IMR-90 (cell line): ENCODE data around the gene ODAM. TPM values are rescaled to one million over a fixed set of nuclear protein-coding genes. Genes with fewer than 3 reads are reported as not detected.

Source experiments
- ATAC-seq: fragments of 200-7000 bp; cut with Tn5 transposase; 2 replicates; pipeline ENCODE4 v1.9.1; 2020; ENCODE audit warnings: low read depth, mild to moderate bottlenecking, moderate library complexity
- BruUV-seq: library from RNA; stranded (reverse); fragments of 400-500 nt; replicated peaks from 2 replicates; lab custom pipeline; 2021; lab: Mats Ljungman, UMichigan
- CTCF ChIA-PET: fragments of 300-600 bp; formaldehyde crosslinking; extraction: SDS; loops from one replicate; lab custom pipeline; 2021; ENCODE audit warnings: antibody characterized with exemption; lab: Yijun Ruan, JAX
- POLR2A ChIA-PET: fragments of 300-600 bp; sonication (Branson Sonifier 250); formaldehyde crosslinking; loops from one replicate; lab custom pipeline; 2022; ENCODE audit warnings: antibody characterized with exemption; ENCODE audit not compliant: unreplicated experiment; lab: Charles Lee
- DNase-seq: peaks from one replicate; pipeline ENCODE4 v3.0.0; 2013
- H2AFZ ChIP-seq: replicated peaks from 2 replicates; pipeline ENCODE3; 2013; ENCODE audit warnings: low read length, mild to moderate bottlenecking; ENCODE audit not compliant: poor library complexity
- H2AK5ac ChIP-seq: 2 replicates; pipeline ENCODE4 v1.6.1; 2013; ENCODE audit warnings: low read depth, low read length, inconsistent platforms
- H2AK9ac ChIP-seq: replicated peaks from 2 replicates; pipeline ENCODE3; 2013; ENCODE audit warnings: mild to moderate bottlenecking, low read depth, low read length, moderate library complexity; ENCODE audit not compliant: poor library complexity
- H2BK120ac ChIP-seq: 2 replicates; pipeline ENCODE4 v1.6.1; 2013; ENCODE audit warnings: low read depth, low read length, inconsistent platforms
- H2BK15ac ChIP-seq: 3 replicates; pipeline ENCODE4 v1.6.1; 2013; ENCODE audit warnings: low read depth, low read length, inconsistent platforms
- H2BK20ac ChIP-seq: 2 replicates; pipeline ENCODE4 v1.6.1; 2013; ENCODE audit warnings: low read depth, mild to moderate bottlenecking, inconsistent platforms, low read length, moderate library complexity
- H2BK5ac ChIP-seq: 2 replicates; pipeline ENCODE4 v1.6.1; 2013; ENCODE audit warnings: mild to moderate bottlenecking, low read depth, low read length, inconsistent platforms; ENCODE audit not compliant: poor library complexity, severe bottlenecking
- H3K14ac ChIP-seq: replicated peaks from 2 replicates; pipeline ENCODE4 v1.6.1; 2013; ENCODE audit warnings: low read depth, low read length, inconsistent platforms
- H3K18ac ChIP-seq: 2 replicates; pipeline ENCODE4 v1.6.1; 2013; ENCODE audit warnings: low read depth, low read length, control low read depth
- H3K23ac ChIP-seq: 2 replicates; pipeline ENCODE4 v1.6.1; 2013; ENCODE audit warnings: low read depth, low read length, inconsistent platforms
- H3K27ac ChIP-seq: 2 replicates; pipeline ENCODE4 v1.5.1; 2013; ENCODE audit warnings: mild to moderate bottlenecking, control low read depth, low read length; ENCODE audit not compliant: insufficient read depth
- H3K27me3 ChIP-seq: 2 replicates; pipeline ENCODE4 v1.6.1; 2013; ENCODE audit warnings: low read length; ENCODE audit not compliant: control insufficient read depth, insufficient read depth
- H3K36me3 ChIP-seq: 2 replicates; pipeline ENCODE4 v1.6.1; 2013; ENCODE audit warnings: low read length, mixed read lengths; ENCODE audit not compliant: control insufficient read depth, insufficient read depth
- H3K4ac ChIP-seq: 2 replicates; pipeline ENCODE4 v1.6.1; 2013; ENCODE audit warnings: low read depth, low read length, inconsistent platforms
- H3K4me1 ChIP-seq: 2 replicates; pipeline ENCODE4 v1.6.1; 2013; ENCODE audit warnings: low read length, mixed read lengths; ENCODE audit not compliant: control insufficient read depth, insufficient read depth
- H3K4me2 ChIP-seq: 2 replicates; pipeline ENCODE4 v1.6.1; 2013; ENCODE audit warnings: low read depth, mild to moderate bottlenecking, control low read depth, low read length, moderate library complexity
- H3K4me3 ChIP-seq: 2 replicates; pipeline ENCODE4 v1.5.1; 2013; ENCODE audit warnings: low read depth, mild to moderate bottlenecking, control low read depth, low read length, moderate library complexity; ENCODE audit not compliant: insufficient read depth
- H3K56ac ChIP-seq: 2 replicates; pipeline ENCODE4 v1.6.1; 2013; ENCODE audit warnings: low read length, inconsistent platforms; ENCODE audit not compliant: insufficient read depth; ENCODE audit errors: extremely low read depth
- H3K79me1 ChIP-seq, 2 experiments: 2 replicates each; pipeline ENCODE4 v1.6.1; 2013; ENCODE audit warnings: low read length in 2 of 2, inconsistent platforms in 1 of 2, low read depth in 1 of 2
- H3K9ac ChIP-seq: 2 replicates; pipeline ENCODE4 v1.6.1; 2013; ENCODE audit warnings: low read depth, low read length, control low read depth
- H3K9me1 ChIP-seq: 2 replicates; pipeline ENCODE4 v1.6.1; 2013; ENCODE audit warnings: low read length, inconsistent platforms; ENCODE audit not compliant: insufficient read depth
- H3K9me3 ChIP-seq: 2 replicates; pipeline ENCODE4 v1.6.1; 2013; ENCODE audit warnings: low read length; ENCODE audit not compliant: control insufficient read depth, insufficient read depth
- H4K20me1 ChIP-seq: 2 replicates; pipeline ENCODE4 v1.6.1; 2013; ENCODE audit warnings: low read length, inconsistent platforms; ENCODE audit not compliant: insufficient read depth
- H4K5ac ChIP-seq: 2 replicates; pipeline ENCODE4 v1.6.1; 2013; ENCODE audit warnings: mild to moderate bottlenecking, low read depth, low read length, control low read depth
- H4K8ac ChIP-seq, 2 experiments: 2 replicates each; pipeline ENCODE4 v1.6.1; 2013; ENCODE audit warnings: low read depth in 2 of 2, low read length in 2 of 2, control low read depth in 1 of 2, inconsistent platforms in 1 of 2
- H4K91ac ChIP-seq: 2 replicates; pipeline ENCODE4 v1.6.1; 2013; ENCODE audit warnings: low read depth, low read length, inconsistent platforms; ENCODE audit not compliant: insufficient read depth
- BHLHE40 ChIP-seq: fragments of 150-350 bp; IDR thresholded peaks from 2 replicates; pipeline ENCODE4 v1.6.1; 2016; ENCODE audit warnings: mild to moderate bottlenecking, low read depth, low read length
- CEBPB ChIP-seq: IDR thresholded peaks from 2 replicates; pipeline ENCODE4 v1.6.1; 2012; ENCODE audit warnings: low read depth, low read length, improper control_type of control experiment
- CHD1 ChIP-seq: IDR thresholded peaks from 2 replicates; pipeline ENCODE4 v1.6.1; 2012; ENCODE audit warnings: low read depth, low read length, improper control_type of control experiment
- CTCF ChIP-seq: conservative IDR thresholded peaks from 2 replicates; pipeline ENCODE4 v1.5.1; 2012; ENCODE audit warnings: mild to moderate bottlenecking, low read depth, low read length, improper control_type of control experiment
- FOS ChIP-seq: fragments of 150-350 bp; IDR thresholded peaks from 2 replicates; pipeline ENCODE4 v1.6.1; 2016; ENCODE audit warnings: low read depth, low read length
- MAFK ChIP-seq: IDR thresholded peaks from 2 replicates; pipeline ENCODE4 v1.6.1; 2012; ENCODE audit warnings: low read depth, low read length, improper control_type of control experiment
- MAZ ChIP-seq: IDR thresholded peaks from 2 replicates; pipeline ENCODE4 v1.6.1; 2012; ENCODE audit warnings: low read depth, mild to moderate bottlenecking, low read length, improper control_type of control experiment, moderate library complexity, borderline replicate concordance
- MXI1 ChIP-seq: IDR thresholded peaks from 2 replicates; pipeline ENCODE4 v1.6.1; 2012; ENCODE audit warnings: low read depth, mild to moderate bottlenecking, low read length, moderate library complexity, borderline replicate concordance
- NFE2L2 ChIP-seq: fragments of 150-350 bp; IDR thresholded peaks from 2 replicates; pipeline ENCODE4 v1.6.1; 2016; ENCODE audit warnings: low read depth, mild to moderate bottlenecking, low read length
- POLR2A ChIP-seq: IDR thresholded peaks from 2 replicates; pipeline ENCODE4 v1.6.1; 2012; ENCODE audit warnings: mild to moderate bottlenecking, low read depth, low read length
- RAD21 ChIP-seq: IDR thresholded peaks from 2 replicates; pipeline ENCODE4 v1.6.1; 2012; ENCODE audit warnings: low read length, improper control_type of control experiment
- RCOR1 ChIP-seq: IDR thresholded peaks from 2 replicates; pipeline ENCODE4 v1.6.1; 2012; ENCODE audit warnings: mild to moderate bottlenecking, low read length, improper control_type of control experiment; ENCODE audit not compliant: insufficient replicate concordance
- RFX5 ChIP-seq: IDR thresholded peaks from 2 replicates; pipeline ENCODE4 v1.8.0; 2012; ENCODE audit warnings: low read depth, mild to moderate bottlenecking, low read length, moderate library complexity
- SMC3 ChIP-seq: fragments of 150-350 bp; IDR thresholded peaks from 2 replicates; pipeline ENCODE4 v1.6.1; 2016; ENCODE audit warnings: low read depth, mild to moderate bottlenecking, antibody characterized with exemption, low read length, moderate library complexity
- USF2 ChIP-seq: fragments of 150-350 bp; IDR thresholded peaks from 2 replicates; pipeline ENCODE4 v1.6.1; 2017; ENCODE audit warnings: mild to moderate bottlenecking, antibody characterized with exemption, low read length, low read depth
- WGBS, 2 experiments: methylation state at CpG; one replicate each; pipeline versions ENCODE4 v1.1.5 to v1.1.7; 2013; ENCODE audit warnings: missing lambda C conversion rate in 2 of 2; ENCODE audit not compliant: insufficient read length in 1 of 2; ENCODE audit errors: extremely low coverage in 2 of 2; 5-methylcytosine and 5-hydroxymethylcytosine counted together
- dilution Hi-C: fragments of 300-500 bp; cut with HindIII; formaldehyde crosslinking; loops from one replicate; pipeline ENCODE4 v1.14.3; 2018; ENCODE audit warnings: low sequenced_read_pairs; ENCODE audit not compliant: unreplicated experiment
- in situ Hi-C: fragments of 300-500 bp; cut with MboI; formaldehyde crosslinking; loops from 3 replicates; pipeline ENCODE4 v1.14.3; 2019; ENCODE audit warnings: low sequenced_read_pairs, inconsistent platforms, mixed read lengths
- intact Hi-C: fragments of 100-400 bp; cut with micrococcal nuclease; formaldehyde crosslinking; loops from 2 replicates; pipeline ENCODE4 v1.10.0; 2022
- polyA plus RNA-seq, 3 experiments: library from polyadenylated mRNA; depleted of rRNA; stranded (reverse); fragments of >200 nt; gene quantifications; 2 replicates each; pipeline ENCODE4 v1.2.3, GENCODE V29; 2012; ENCODE audit warnings: low replicate concordance in 1 of 3
- total RNA-seq: library from RNA; depleted of rRNA; stranded (reverse); fragments of >200 nt; gene quantifications from 2 replicates; pipeline ENCODE4 v1.2.3, GENCODE V29; 2012

ODAM gene
- total and polyA plus RNA-seq, 2 of the 4 experiments (the other 2 are of a cell fraction) = not detected

GRCh38 chr4:70183168-70183939, 12.2 kb upstream of the ODAM start (continued):
- TF ChIP-seq BHLHE40 = no peak

- Histone ChIP-seq H3K79me1 (no peaks in the 10 kb centered on the region), H2AFZ (no peak overlapping the region), H4K8ac (no peak overlapping the region), H3K4me1 (no peaks in the 10 kb centered on the region), H3K4me2 (no peak overlapping the region), H4K91ac (no peak overlapping the region), H2AK9ac (no peak overlapping the region), H3K18ac (no peak overlapping the region), H2BK5ac (no peak overlapping the region), H3K9me1 (no peaks in the 10 kb centered on the region), H3K27ac (no peak overlapping the region), H3K9me3 (no peaks in the 10 kb centered on the region), H2BK120ac (no peak overlapping the region), H3K4ac (no peak overlapping the region), H3K14ac (no peak overlapping the region), H2AK5ac (no peak overlapping the region), H3K27me3 (no peaks in the 10 kb centered on the region), H3K36me3 (no peaks in the 10 kb centered on the region), H2BK20ac (no peak overlapping the region), H3K23ac (no peak overlapping the region), H3K56ac (no peak overlapping the region), H3K4me3 (no peak overlapping the region), H4K20me1 (no peaks in the 10 kb centered on the region), H3K9ac (no peak overlapping the region), H2BK15ac (no peak overlapping the region), H4K5ac (no peak overlapping the region)
- WGBS, 2 experiments = no CpG with 5 or more reads among the region's 1 CpG
- BruUV-seq = no TSS peak
- in situ Hi-C loops = loop anchor here (10.0 kb wide), 1 partner anchor 499 kb away; no protein-coding TSS in a partner anchor
- DNase-seq (no peak), ATAC-seq (no peak)
- POLR2A ChIA-PET = no interaction called here
- dilution Hi-C loops = no loop called here
- CTCF ChIA-PET = interaction anchor here (1.0 to 1.2 kb wide), 3 partner anchors 10 to 97 kb away, joined by 3 to 15 read pairs (median 4); partner anchors contain the start of gene ODAM
- intact Hi-C loops = loop anchor here (1.0 to 5.0 kb wide), 4 partner anchors 287 to 497 kb away; no protein-coding TSS in a partner anchor
- TF ChIP-seq RCOR1 = no peak
- TF ChIP-seq MAFK = no peak
- no peak for TF ChIP-seq POLR2A
- no peak for TF ChIP-seq NFE2L2
- no peak for TF ChIP-seq CHD1
- no peak for TF ChIP-seq MXI1
- no peak for TF ChIP-seq RAD21
- TF ChIP-seq SMC3 = no peak
- no peak for TF ChIP-seq MAZ
- TF ChIP-seq RFX5 = no peak
- no peak for TF ChIP-seq BHLHE40
- no peak for TF ChIP-seq USF2
- TF ChIP-seq CEBPB = no peak
- TF ChIP-seq CTCF = no peak
- TF ChIP-seq FOS = no peak
Observed at GRCh38 chr4:70183940-70184246, 11.6 kb upstream of the ODAM start.
